Natural killer cell treated with Interleukin-12 subunit alpha and Interleukin-12 subunit beta and Interleukin-15 and Interleukin-18, amount 100 ng/mL, for 72 hours (primary cell): ENCODE results near the gene TTC39C. TPM values are rescaled to one million over a fixed set of nuclear protein-coding genes. Genes with fewer than 3 reads are reported as not detected.

Experiments used
- ATAC-seq, 2 donors: fragments of 150-1000 bp; cut with Tn5 transposase in 1 of 2; sonication (Bioruptor Pico), chemical (Tn5 transposase) in 1 of 2; 2 replicates each; pipeline ENCODE4 v1.10.0; 2021
- DNase-seq: peaks from one replicate; pipeline ENCODE4 v3.0.0; 2022; ENCODE audit warnings: low spot score
- H3K27ac Mint-ChIP-seq, 2 donors: 1 replicate in 1 of 2; 2 replicates in 1 of 2; pipeline ENCODE4 v1.8.0; 2022; ENCODE audit warnings: mixed read lengths in 2 of 2, mild to moderate bottlenecking in 1 of 2, moderate library complexity in 1 of 2
- H3K27me3 Mint-ChIP-seq, 2 donors: 1 replicate in 1 of 2; 2 replicates in 1 of 2; pipeline ENCODE4 v1.8.0; 2022; ENCODE audit warnings: mixed read lengths in 2 of 2
- H3K36me3 Mint-ChIP-seq: one replicate; pipeline ENCODE4 v1.8.0; 2022; ENCODE audit warnings: mixed read lengths
- H3K4me1 Mint-ChIP-seq, 2 donors: 1 replicate in 1 of 2; 2 replicates in 1 of 2; pipeline ENCODE4 v1.8.0; 2022; ENCODE audit warnings: low read depth in 2 of 2, mixed read lengths in 2 of 2, mild to moderate bottlenecking in 1 of 2
- H3K4me3 Mint-ChIP-seq: one replicate; pipeline ENCODE4 v1.8.0; 2022; ENCODE audit warnings: mixed read lengths
- H3K9me3 Mint-ChIP-seq: 2 replicates; pipeline ENCODE4 v1.8.0; 2022; ENCODE audit warnings: mixed read lengths
- total RNA-seq, 2 donors: library from RNA; stranded (reverse); gene quantifications; one replicate each; pipeline ENCODE4 v1.2.3, GENCODE V29; 2022

Gene TTC39C
- total RNA-seq, 2 donors from 2014 or later: 54.8 to 69.7 TPM

- DNase-seq (no peak), ATAC-seq (peak; percentile 45 to 62)
- Mint-ChIP-seq H3K36me3 (peaks cover 8% of the 10 kb centered on the region), H3K27ac (peak overlapping the region in 1 of 2 donors; percentile 41), H3K27me3 (no peaks in the 10 kb centered on the region), H3K4me3 (peak overlapping the region; percentile 3), H3K4me1 (peaks cover 42 to 55% of the 10 kb centered on the region in 2 donors), H3K9me3 (no peaks in the 10 kb centered on the region)
Observed at GRCh38 chr18:24033641-24034412, 19.3 kb downstream of the TTC39C start.

- H3K4me1 Mint-ChIP-seq: peaks cover 44 to 59% of the 10 kb centered on the region in 2 donors
Observed at GRCh38 chr18:24035316-24035715, 20.8 kb downstream of the TTC39C start.

GRCh38 chr18:24039671-24040070 is 25.1 kb downstream of the TTC39C start:
- peak; percentile 53 to 55 for ATAC-seq
- no peaks in the 10 kb centered on the region for H3K27me3 Mint-ChIP-seq
- peaks cover 54 to 72% of the 10 kb centered on the region in 2 donors for H3K4me1 Mint-ChIP-seq
- H3K36me3 Mint-ChIP-seq: no peaks in the 10 kb centered on the region
- peak overlapping the region; percentile 42 to 59 for H3K27ac Mint-ChIP-seq
- H3K9me3 Mint-ChIP-seq: no peaks in the 10 kb centered on the region
- peak overlapping the region; percentile 70 for H3K4me3 Mint-ChIP-seq
- DNase-seq: no peak

More at GRCh38 chr18:24035316-24035715, 20.8 kb downstream of the TTC39C start:
- Mint-ChIP-seq H3K36me3 (peaks cover 8% of the 10 kb centered on the region), H3K4me3 (no peak overlapping the region), H3K9me3 (no peaks in the 10 kb centered on the region), H3K27ac (no peak overlapping the region), H3K27me3 (no peaks in the 10 kb centered on the region)
- ATAC-seq (no peak), DNase-seq (no peak)

GRCh38 chr18:24041691-24042090 is 27.1 kb downstream of the TTC39C start:
- ATAC-seq (no peak), DNase-seq (no peak)
- H3K4me1 Mint-ChIP-seq: peaks cover 54 to 61% of the 10 kb centered on the region in 2 donors
- no peaks in the 10 kb centered on the region for H3K36me3 Mint-ChIP-seq
- no peak overlapping the region for H3K4me3 Mint-ChIP-seq
- no peaks in the 10 kb centered on the region for H3K9me3 Mint-ChIP-seq
- H3K27me3 Mint-ChIP-seq: no peaks in the 10 kb centered on the region
- no peak overlapping the region for H3K27ac Mint-ChIP-seq

GRCh38 chr18:24043403-24043802 is 28.8 kb downstream of the TTC39C start:
- Mint-ChIP-seq H3K9me3 (no peaks in the 10 kb centered on the region), H3K36me3 (no peaks in the 10 kb centered on the region), H3K27me3 (no peaks in the 10 kb centered on the region), H3K27ac (no peak overlapping the region), H3K4me3 (no peak overlapping the region), H3K4me1 (peaks cover 46 to 59% of the 10 kb centered on the region in 2 donors)
- no peak for DNase-seq
- no peak for ATAC-seq

GRCh38 chr18:24048261-24048660 is 33.7 kb downstream of the TTC39C start:
- H3K9me3 Mint-ChIP-seq: no peaks in the 10 kb centered on the region
- no peak overlapping the region for H3K27ac Mint-ChIP-seq
- peaks cover 3% of the 10 kb centered on the region for H3K36me3 Mint-ChIP-seq
- no peak for DNase-seq
- H3K27me3 Mint-ChIP-seq: no peaks in the 10 kb centered on the region
- peaks cover 35 to 56% of the 10 kb centered on the region in 2 donors for H3K4me1 Mint-ChIP-seq
- ATAC-seq: no peak
- H3K4me3 Mint-ChIP-seq: no peak overlapping the region

GRCh38 chr18:24049142-24049541 is 34.6 kb downstream of the TTC39C start:
- no peaks in the 10 kb centered on the region for H3K27me3 Mint-ChIP-seq
- H3K4me1 Mint-ChIP-seq: peaks cover 34 to 56% of the 10 kb centered on the region in 2 donors
- no peak overlapping the region for H3K27ac Mint-ChIP-seq
- H3K4me3 Mint-ChIP-seq: no peak overlapping the region
- H3K9me3 Mint-ChIP-seq: no peaks in the 10 kb centered on the region
- no peak for ATAC-seq
- DNase-seq: no peak
- peaks cover 4% of the 10 kb centered on the region for H3K36me3 Mint-ChIP-seq

- Mint-ChIP-seq H3K4me3 (peak overlapping the region; percentile 58), H3K4me1 (peaks cover 49 to 72% of the 10 kb centered on the region in 2 donors), H3K36me3 (peaks cover 4% of the 10 kb centered on the region), H3K27me3 (no peaks in the 10 kb centered on the region), H3K27ac (peak overlapping the region; percentile 57 to 59), H3K9me3 (no peaks in the 10 kb centered on the region)
- ATAC-seq (peak; percentile 45 to 56), DNase-seq (no peak)
Observed at GRCh38 chr18:24051031-24051947, 36.7 kb downstream of the TTC39C start.

GRCh38 chr18:24052053-24052452 is 37.5 kb downstream of the TTC39C start:
- no peaks in the 10 kb centered on the region for H3K9me3 Mint-ChIP-seq
- peaks cover 49 to 72% of the 10 kb centered on the region in 2 donors for H3K4me1 Mint-ChIP-seq
- H3K4me3 Mint-ChIP-seq: peak overlapping the region; percentile 58
- H3K27me3 Mint-ChIP-seq: no peaks in the 10 kb centered on the region
- peaks cover 4% of the 10 kb centered on the region for H3K36me3 Mint-ChIP-seq
- H3K27ac Mint-ChIP-seq: peak overlapping the region; percentile 57 to 59
- DNase-seq (no peak), ATAC-seq (no peak)

- ATAC-seq (peak in 1 of 2 donors; percentile 51), DNase-seq (no peak)
- Mint-ChIP-seq H3K4me1 (peaks cover 54 to 67% of the 10 kb centered on the region in 2 donors), H3K36me3 (peaks cover 4% of the 10 kb centered on the region), H3K27ac (peak overlapping the region; percentile 58 to 64), H3K9me3 (no peaks in the 10 kb centered on the region), H3K4me3 (peak overlapping the region; percentile 42), H3K27me3 (no peaks in the 10 kb centered on the region)
Observed at GRCh38 chr18:24053211-24053610, 38.7 kb downstream of the TTC39C start.

- H3K4me1 Mint-ChIP-seq: peaks cover 54 to 62% of the 10 kb centered on the region in 2 donors
- H3K9me3 Mint-ChIP-seq: no peaks in the 10 kb centered on the region
- ATAC-seq (peak; percentile 71 to 73), DNase-seq (no peak)
- peak overlapping the region; percentile 42 for H3K4me3 Mint-ChIP-seq
- H3K27me3 Mint-ChIP-seq: no peaks in the 10 kb centered on the region
- peak overlapping the region; percentile 58 to 64 for H3K27ac Mint-ChIP-seq
- H3K36me3 Mint-ChIP-seq: peaks cover 4% of the 10 kb centered on the region
Observed at GRCh38 chr18:24054130-24054529, 39.6 kb downstream of the TTC39C start.

GRCh38 chr18:24055009-24055804 is 40.7 kb downstream of the TTC39C start:
- Mint-ChIP-seq H3K36me3 (peaks cover 4% of the 10 kb centered on the region), H3K4me3 (peak overlapping the region; percentile 42), H3K27ac (peak overlapping the region; percentile 44 to 64), H3K27me3 (no peaks in the 10 kb centered on the region), H3K9me3 (no peaks in the 10 kb centered on the region), H3K4me1 (peaks cover 55 to 60% of the 10 kb centered on the region in 2 donors)
- ATAC-seq (peak in 1 of 2 donors; percentile 40), DNase-seq (no peak)

GRCh38 chr18:24055878-24056277 is 41.3 kb downstream of the TTC39C start:
- Mint-ChIP-seq H3K9me3 (no peaks in the 10 kb centered on the region), H3K27ac (peak overlapping the region in 1 of 2 donors; percentile 44), H3K36me3 (peaks cover 4% of the 10 kb centered on the region), H3K4me3 (peak overlapping the region; percentile 42), H3K27me3 (no peaks in the 10 kb centered on the region), H3K4me1 (peaks cover 54 to 58% of the 10 kb centered on the region in 2 donors)
- DNase-seq (no peak), ATAC-seq (no peak)
